ENCODE results near the gene TMEM72.
A peak's percentile ranks its signal among the peaks of the same experiment; 100 is the strongest.

The TMEM72 gene

DNA sequence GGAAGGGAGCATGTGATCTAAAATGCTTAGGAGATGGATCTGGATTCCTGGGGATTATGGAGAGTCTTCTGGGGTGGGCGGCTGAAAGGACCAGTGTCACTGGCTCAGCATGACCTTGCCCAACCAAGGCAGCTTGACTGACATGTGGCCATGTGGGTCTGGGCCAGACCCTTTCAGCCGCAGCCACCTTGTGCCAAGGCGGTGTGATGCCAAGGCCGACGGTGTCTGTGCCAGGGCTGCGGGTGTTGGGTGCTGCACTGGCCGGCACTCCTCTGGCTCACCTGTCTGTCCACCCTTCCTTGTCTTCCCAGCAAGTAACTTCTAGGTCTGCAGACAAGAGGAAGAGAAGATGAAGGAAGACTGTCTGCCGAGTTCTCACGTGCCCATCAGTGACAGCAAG lies 58.7 kb downstream of the TMEM72 start:
- DNase-seq = no peak

DNA sequence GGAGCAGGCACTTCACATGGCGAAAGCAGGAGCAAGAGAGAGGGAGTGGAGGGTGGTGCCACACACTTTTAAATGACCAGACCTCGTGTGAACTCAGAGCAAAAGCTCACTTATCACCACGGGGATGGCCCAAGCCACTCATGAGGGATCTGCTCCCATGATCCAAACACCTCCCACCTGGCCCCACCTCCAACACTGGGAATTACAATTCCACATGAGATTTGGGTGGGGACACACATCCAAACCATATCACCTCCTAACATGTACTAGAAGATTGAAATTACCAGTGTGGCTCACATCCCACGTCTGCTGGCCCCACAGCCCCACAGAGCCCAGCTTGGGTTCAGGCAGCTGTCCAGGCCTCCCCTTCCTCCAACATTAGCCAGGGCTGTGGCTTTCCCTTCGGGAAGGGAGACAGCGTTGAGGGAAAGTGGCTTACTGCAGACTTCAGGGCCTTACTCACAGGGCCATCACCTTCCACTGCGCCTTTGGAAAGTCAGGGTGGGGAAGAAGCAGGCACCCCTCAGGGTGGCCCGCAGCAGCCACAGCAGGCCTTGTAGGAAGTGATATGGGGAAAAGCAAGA lies 59.8 kb downstream of the TMEM72 start:
- no peak for DNase-seq

DNA sequence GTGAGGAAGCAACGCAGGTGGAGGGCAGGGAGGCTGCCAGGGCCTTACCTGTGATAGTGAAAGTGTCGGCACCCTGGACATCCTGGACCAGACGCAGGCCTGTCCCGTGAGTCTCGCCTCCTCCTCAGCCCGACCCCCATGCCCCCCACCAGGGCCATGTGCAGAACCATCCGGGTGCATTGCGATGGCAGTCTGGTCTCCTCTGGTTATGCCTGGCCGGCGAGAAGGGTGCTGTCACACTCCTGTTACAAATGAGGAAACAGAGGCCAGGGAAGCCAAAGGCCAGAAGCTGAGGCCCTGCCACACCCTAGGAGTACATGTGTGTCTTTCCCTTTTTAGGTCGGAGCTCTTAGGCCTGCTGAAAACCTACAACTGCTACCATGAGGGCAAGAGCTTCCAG lies 60.3 kb downstream of the TMEM72 start:
- DNase-seq = no peak

DNA sequence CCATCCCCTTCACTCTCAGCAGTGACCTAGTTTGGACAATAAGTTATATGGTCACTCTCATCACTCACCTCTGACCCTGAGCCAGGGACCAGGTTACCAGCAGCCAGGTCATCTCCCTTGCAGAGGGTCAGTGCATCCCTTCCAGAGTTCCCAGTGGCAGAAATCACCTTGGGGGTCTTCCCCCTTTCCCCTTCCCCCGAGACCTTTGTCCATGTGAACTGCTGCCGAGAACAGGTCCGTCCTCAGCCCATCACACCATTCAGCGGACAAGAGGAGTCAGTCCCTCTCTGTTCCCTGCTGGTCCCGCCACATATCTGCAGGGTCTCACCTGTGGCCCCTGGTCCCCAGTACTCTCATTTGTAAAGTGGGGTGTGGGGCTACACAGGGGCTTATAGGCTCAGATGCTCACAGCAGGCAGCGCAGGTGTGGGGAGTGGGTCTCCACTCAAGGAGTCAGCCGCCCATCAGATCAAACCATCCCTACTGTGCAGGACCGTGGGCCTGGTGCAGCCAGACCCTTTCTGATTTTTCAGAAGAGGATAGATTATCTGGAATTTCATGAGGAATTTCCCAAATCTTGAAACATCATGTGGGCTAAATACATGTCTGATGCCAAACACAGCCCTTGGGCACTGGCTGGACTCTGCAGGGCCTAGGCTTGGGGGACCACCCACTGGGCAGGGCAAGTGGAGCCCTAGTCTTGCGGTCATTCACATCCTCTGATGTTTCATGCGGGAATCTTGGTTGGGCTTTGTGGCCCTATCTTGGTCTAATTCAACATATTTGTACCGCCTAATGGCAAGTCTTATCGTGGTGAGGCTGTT lies 61.0 kb downstream of the TMEM72 start:
- DNase-seq = no peak

DNA sequence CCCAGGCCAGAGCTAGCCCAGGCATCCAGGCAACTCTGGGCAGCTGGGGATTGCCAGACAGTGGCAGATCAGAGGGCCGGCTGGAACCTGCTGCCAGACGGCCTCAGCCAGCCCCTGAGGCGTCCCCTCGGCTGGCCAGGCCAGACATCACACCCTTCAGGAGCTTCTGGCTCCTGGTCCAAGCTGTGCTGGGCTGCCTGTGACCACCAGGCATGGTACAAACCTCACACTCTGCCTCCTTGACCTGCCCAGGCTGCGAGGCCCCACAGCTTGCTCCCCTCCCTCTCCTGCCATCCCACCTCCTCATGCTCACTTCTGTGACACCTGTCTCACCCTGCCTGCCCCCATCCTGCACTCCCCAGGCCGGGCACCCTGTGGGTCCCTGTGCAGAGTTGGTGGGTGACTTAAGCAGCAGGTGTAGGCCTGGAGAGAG lies 61.8 kb downstream of the TMEM72 start:
- DNase-seq = no peak

DNA sequence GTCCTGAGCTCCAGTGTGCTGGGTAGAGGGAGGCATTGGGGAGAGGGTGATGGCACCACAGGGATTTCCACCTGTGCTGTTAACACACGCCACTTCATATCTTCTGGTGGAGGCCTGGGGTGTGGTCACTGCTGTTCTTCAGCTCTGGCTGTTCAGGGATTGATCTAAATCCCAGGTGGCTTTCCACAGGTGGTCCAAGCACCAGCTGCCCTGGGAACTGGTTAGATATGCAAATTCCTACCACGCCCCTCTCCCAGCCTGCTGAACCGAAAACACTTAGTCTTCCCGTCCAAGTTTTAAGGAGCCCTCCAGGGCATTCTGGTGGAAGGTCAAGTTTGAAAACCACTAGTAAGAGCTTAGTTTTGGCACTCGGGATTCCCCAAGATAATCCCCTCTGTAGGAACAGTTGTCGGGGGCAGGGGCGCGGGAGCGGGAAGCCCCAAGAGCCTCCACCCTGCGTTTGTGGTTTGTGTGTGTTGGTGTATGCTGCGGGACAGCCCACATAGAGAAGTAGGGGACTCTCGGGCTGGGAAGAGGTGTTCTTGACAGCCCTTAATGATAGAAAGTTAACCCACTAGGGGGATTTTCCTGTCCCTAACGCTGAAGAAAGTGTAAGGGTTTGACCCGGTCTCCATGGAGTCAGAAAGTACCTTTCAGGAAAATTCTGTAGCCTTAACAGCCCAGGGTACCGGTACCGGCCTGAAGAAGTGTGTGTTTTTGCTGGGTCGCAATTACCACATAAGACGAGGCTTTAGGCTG lies 62.4 kb downstream of the TMEM72 start:
- DNase-seq = no peak

DNA sequence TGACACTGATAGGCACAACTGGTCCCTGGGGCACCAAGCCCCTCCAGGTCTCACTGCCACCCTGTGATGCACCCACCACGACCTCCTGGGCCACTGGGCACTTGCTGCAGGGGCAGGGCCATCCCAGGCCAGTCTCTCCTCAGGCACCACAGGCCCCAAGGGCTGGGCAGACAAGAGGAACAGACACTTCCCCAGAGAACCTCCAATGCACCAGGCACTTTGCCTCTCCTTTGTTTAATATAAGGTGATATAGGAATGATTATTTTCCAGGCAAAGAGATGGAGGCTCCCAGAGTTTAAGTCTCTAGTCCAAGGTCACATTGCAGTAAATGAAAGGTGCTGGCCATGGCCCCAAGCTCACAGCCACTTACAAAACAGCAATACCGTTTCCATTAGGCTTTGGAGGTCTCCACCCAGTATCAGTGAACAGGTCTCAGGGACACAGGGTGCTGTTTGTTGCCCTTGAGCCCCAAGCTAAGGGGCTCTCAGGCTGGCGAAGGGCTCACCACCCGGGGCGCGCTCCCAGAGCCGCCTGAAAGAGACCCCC lies 63.0 kb downstream of the TMEM72 start:
- DNase-seq = no peak

DNA sequence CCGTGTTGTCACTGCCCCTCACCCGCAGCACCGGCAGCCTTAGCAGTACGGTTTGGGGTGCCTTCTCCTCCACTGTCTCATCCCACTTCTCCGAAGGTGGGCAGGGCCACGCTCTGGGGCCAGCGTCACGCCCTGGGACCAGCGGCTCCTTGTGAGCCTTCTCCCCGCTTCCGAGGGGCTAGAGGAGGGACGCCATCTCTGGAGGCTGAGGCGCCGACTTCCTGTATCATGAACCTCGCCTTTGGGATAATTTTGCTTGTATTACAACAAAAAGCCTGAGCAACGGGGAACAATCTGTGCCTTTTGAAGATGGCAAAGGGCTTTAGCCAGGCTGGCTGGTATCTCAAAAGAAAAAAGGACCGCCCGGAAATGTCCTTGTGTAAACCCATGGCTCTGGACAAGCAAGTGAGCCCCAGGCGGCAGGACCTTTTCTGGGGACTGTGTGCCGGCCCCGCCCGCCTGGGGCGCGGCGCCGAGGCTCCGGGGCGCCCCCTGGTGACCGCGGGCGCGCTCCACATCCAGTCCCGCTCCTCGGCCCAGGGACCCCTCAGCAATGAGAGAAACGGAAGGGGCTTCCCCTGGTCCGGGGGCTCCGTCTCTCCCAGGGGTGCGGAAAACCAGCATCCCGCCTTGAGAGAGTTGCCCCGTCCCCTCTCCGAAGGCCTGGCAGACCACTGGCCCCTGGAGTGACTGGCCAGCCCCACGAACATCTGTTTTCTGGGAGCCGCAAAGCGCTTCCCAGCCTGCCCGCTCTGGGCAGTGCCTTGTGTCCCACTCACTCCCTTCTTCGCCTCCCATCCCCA lies 63.7 kb downstream of the TMEM72 start:
- no peak for DNase-seq

DNA sequence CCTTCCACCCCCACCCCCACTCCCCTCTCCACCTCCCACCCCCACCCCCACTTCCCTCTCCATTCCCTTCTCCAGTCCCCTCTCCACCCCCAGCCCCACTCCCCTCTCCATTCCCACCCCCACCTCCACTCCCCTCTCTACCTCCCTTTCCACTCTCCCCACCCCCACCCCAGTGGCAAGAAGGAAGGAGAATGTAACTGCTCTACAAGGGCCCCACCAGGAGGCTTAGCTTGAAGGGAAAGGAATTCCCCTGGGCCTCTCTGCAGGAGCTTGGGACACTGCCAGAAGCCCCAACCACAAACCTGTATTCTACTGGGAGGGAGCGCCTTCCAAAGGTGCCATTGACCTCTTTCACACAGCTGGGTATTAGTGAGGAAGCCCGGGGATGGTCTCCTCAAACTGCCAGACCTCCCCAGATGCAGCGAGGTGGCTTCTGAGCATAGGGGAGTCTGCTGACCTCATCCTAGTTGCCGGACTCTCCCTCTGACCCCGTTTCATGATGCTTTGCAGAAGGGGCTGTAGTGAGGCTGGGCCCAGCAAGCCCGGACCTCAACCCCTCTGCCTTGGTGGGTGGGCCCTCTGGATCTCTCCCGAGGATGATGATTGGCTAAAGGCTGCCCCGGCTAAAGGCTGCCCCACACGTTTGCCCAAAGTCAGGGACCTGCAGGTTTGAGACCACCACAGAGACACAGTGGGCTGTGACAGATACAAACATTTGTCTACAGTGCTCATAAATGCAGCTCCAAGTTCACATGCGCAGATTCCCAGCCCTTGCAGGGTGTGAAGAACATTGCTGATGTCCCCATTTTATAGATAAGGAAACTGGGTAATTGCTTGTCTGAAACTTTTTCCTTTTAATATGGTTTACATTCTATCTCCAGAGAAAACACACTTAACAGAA lies 64.5 kb downstream of the TMEM72 start:
- no peak for DNase-seq

DNA sequence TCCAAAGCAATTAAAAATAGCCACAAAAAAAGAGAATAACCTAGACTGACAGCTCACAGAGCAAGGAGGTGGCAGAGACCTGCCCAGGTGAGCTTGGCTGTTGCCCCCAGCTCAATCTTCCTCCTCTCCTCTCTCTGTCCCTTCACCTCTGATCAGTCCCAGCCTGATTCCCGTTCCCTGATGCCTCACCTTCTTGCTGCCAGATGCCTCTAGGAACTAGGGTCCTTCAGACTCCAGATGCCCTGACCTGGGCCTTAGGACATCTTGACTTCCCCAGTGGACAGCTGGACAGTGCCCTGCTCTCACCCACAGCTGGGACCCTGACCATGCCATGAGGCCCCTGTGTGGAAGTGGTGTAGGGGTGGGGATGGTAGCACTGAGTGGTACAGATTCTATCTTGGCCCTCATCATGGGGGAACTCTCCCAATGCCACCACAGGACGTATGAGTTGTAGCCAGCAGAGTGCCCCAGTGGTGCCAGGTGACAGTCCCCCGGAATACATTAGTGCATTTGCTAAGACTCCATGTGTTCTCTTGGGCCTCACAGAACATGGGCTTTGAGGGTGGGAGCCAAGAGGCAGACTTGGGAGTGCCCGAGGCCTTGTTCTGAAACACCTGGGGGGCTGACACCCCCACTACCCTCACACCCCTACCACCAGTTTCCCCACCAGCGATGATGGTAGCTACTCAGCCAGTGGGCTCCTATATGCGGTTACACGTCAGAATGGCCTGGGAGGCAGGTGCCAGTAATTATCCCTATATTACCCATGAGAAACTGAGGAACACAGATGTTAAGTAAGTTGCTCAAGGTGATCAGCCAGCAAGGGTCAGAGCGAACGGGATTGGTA lies 65.4 kb downstream of the TMEM72 start:
- DNase-seq = no peak

DNA sequence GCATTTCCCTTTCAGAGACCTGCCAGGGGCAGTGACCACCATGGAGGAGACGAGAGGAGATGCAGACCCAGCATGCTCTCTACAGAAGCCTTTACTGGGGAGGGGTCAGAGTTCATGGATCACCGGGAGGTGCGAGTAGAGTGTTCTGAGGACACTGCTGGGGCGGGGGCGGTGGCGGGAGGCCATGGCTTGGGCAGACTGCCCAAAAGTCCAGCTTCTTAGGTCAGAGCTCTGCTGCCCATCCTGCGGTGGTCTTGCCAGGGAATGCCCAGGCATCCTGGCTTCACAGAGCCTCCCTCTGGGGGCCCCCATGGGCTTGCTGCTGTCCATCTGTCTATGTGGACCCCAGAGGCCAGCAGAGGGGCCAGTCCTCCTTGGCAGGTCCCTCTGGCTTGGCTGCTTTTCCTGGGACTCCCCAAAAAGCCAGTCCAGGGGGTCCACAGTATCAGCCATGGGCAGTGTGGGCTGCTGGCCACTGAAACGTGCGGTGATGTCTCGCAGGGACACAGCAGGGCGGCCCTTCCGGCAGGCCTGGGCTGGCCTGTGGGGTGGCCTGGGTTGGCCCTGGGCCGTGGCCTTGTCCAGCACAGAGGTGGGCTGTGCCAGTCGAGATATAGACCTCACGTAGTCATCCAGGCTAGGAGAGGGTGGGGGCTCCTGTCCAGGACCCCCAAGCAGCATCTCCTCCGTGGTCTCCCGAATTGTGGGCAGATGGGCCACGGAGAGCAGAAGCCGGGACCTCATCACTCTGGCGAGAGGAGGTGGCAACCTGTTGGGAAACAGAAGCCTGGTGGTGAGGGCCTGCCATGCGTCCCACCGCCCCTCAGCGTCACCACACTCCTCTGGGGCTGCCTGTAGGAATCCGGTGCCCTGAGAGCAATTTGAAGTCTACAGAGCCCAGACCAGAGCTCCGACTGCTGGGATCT lies 66.4 kb downstream of the TMEM72 start:
- no peak for DNase-seq

DNA sequence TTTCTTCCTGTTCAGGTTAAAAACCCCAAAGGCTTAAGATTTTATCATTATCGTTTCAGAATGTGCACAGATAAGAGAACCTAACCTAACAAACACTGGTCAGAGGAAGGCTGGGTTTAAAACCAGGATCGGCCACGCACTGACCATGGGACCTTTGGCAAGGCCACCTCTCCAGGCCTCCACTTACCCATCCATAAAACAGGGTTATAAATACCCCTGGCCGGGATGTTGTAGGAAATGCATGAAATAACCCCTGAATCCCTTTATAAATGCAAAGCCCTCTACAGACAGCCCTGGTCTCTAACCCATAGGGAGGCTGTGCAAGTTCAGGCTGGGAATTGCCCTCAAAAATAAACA lies 67.1 kb downstream of the TMEM72 start:
- no peak for DNase-seq

DNA sequence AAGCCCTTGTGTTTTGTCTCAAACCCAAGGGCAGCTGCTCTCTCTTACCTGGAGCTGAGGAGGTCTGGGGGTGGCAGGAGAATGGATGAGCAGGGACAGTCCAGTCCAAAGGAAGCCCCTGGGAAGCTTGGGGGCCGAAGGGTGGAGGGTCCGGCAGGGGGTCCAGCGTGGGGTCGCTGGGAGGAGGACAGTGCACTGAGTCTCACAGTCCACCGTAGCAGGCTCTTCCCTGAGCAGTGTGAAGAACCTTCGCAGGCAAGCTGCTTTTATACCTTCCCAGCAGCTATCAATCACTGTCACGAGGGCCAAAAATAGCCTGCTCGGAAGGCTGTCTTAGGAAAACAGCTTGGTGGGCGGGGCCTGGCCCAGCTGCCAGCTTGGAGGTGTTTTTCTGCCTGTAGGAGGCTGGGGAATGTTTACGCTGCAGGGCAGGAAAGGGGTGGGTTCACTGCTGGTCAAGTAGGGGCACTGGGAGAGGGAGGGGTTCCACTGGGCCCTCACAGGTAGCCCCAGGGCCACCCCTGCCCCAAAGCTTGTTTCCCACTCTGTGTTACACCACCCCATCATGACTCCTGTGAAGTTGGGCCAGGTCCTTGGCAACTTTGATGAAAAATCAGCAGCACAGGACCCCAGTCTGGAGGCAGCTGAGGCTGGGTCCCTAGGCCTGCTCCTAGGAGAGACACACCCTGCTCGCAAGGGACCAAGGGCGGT lies 67.6 kb downstream of the TMEM72 start, which contains the start of gene DEPP1:
Gene DEPP1 (minus strand): TSS at position 240 of the 711 bp plus-strand sequence. CDS start 779 bp downstream, outside the sequence.
- DNase-seq = peak; percentile 39

DNA sequence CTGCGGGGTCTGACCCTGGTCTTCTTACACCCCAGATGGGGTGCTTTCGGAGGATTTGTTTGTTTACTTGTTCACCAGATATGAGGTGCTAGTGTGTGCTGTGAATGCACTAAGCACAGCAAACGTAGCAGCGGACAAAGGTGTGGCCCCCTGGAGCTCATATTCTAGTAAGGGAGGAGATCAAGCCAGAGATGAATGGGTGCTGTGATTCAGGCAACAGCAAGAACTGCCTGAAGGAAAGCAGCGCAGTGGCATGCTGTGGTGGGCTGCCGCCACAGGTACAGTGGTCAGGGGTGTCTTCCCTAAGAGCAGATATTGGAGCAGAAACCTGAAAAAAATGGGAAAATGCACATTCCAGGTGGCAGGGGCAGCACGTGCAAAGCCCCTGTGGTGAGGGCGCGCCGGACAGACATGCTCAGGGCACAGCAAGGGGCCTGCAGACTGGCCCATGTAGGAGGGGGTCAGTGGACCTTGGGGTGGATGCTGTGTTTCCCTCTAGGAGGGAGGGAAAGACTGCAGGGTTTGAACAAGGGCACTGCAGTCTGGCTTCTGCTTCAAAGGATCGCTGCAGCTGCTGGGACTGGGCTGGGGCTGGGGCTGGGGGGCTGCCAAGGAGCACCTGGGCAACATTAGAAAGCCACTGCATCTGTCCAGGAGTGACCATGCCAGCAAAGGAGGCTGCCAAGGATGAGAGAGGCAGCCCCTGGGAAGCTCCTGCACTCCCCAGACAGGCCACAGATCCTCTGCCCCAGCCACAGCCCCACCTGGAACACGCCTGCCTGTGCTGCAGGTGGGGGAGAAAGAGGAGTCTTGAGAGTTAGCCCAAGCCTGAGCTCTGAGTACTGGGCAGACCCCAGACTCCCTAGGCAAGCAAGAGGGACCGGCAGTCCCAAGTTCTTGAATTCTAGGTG lies 68.4 kb downstream of the TMEM72 start:
- DNase-seq = no peak

DNA sequence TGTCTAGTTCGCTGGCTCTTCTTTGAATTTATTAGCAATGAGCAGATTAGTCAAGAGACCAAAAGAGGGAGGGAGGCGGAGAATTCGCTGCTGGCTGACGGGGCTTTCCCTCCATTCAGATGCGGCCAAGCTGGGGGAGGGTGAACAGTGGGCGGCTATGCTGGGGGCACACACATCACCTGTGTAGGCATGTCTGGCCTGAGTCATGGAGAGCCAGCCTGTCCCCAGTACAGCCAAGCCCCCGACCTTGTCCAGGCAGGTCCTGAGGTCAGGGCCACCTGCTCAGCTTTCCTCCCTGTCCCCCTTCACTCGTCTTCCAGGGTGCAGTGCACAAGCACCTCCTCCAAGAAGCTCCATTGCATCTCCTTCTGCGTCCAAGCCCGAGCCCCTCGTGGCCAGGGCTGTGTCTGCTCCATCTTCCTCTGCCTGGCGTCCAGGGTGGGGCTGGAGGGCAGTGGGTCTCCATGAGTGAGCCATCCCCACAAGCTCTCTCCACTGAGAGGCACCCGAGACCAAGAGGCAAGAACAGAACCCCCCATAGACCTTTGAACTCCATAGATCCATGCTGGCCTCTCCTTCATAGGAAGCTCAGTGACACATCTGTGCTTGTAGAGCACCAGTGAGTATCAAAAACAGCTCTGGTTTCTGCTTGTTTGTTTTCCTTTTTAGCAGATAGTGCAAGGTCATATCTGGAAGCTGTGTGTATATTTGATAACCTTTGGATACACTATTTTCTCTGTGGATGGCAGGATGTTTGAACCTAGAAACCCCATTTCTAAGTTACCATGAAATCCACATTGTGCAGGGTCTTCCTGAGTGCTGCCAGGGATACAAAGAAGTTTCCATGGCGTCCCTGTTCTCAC lies 69.4 kb downstream of the TMEM72 start:
- no peak for DNase-seq

Measured in SHP77 treated with DMSO at 0.1 percent for 48 hours (cell line).